ENCODE data around the gene KANSL3. TPM values are rescaled to one million over a fixed set of nuclear protein-coding genes. Genes with fewer than 3 reads are reported as not detected.
A peak's percentile ranks its signal among the peaks of the same experiment; 100 is the strongest.
"Not testable (repeated sequence)": the region's sequence is repeated elsewhere in the genome, so short reads cannot be mapped to it uniquely, and the experiment has no call there.

Gene KANSL3
- total and polyA plus RNA-seq, 2 donors = 34.7 to 44.4 TPM

GRCh38 chr2:96665083-96665569, 27.0 kb upstream of the KANSL3 start:
- Histone ChIP-seq H3K36me3 (ENCODE audit: insufficient read depth) (no peaks in the 10 kb centered on the region), H3K4me1 (ENCODE audit: insufficient read depth) (no peaks in the 10 kb centered on the region), H3K4me3 (ENCODE audit: low read depth, low read length) (no peak overlapping the region), H3K27ac (ENCODE audit: low read depth) (no peak overlapping the region)
- no peak for DNase-seq (ENCODE audit: extremely low spot score)
- 48% methylated on average over 3 of the region's 3 CpGs for WGBS

- 96% methylated on average over 3 of the region's 3 CpGs for WGBS
- no peak overlapping the region for H3K4me3 ChIP-seq (ENCODE audit: low read depth, low read length)
- H3K27ac ChIP-seq (ENCODE audit: low read depth) = no peak overlapping the region
- no peaks in the 10 kb centered on the region for H3K4me1 ChIP-seq (ENCODE audit: insufficient read depth)
- H3K36me3 ChIP-seq (ENCODE audit: insufficient read depth) = no peaks in the 10 kb centered on the region
- no peak for DNase-seq (ENCODE audit: extremely low spot score)
These were observed 26.3 kb upstream of the KANSL3 start for GRCh38 chr2:96664366-96664925.

GRCh38 chr2:96663829-96664228, 25.7 kb upstream of the KANSL3 start:
- no peaks in the 10 kb centered on the region for H3K4me1 ChIP-seq (ENCODE audit: insufficient read depth)
- no peak overlapping the region for H3K4me3 ChIP-seq (ENCODE audit: low read depth, low read length)
- H3K27ac ChIP-seq (ENCODE audit: low read depth) = no peak overlapping the region
- no peak for DNase-seq (ENCODE audit: extremely low spot score)
- 94% methylated on average over 7 of the region's 7 CpGs for WGBS
- no peaks in the 10 kb centered on the region for H3K36me3 ChIP-seq (ENCODE audit: insufficient read depth)

- Histone ChIP-seq H3K27ac (ENCODE audit: low read depth) (no peak overlapping the region), H3K36me3 (ENCODE audit: insufficient read depth) (no peaks in the 10 kb centered on the region), H3K4me1 (ENCODE audit: insufficient read depth) (no peaks in the 10 kb centered on the region), H3K4me3 (ENCODE audit: low read depth, low read length) (no peak overlapping the region)
- no peak for DNase-seq (ENCODE audit: extremely low spot score)
- 91% methylated on average over 5 of the region's 5 CpGs for WGBS
These were observed 25.1 kb upstream of the KANSL3 start for GRCh38 chr2:96663177-96663576.

- Histone ChIP-seq H3K27ac (ENCODE audit: low read depth) (no peak overlapping the region), H3K4me1 (ENCODE audit: insufficient read depth) (no peaks in the 10 kb centered on the region), H3K36me3 (ENCODE audit: insufficient read depth) (no peaks in the 10 kb centered on the region), H3K4me3 (ENCODE audit: low read depth, low read length) (no peak overlapping the region)
- no peak for DNase-seq (ENCODE audit: extremely low spot score)
- 91% methylated on average over 9 of the region's 9 CpGs for WGBS
These were observed 24.2 kb upstream of the KANSL3 start for GRCh38 chr2:96662360-96662759.

GRCh38 chr2:96661324-96661723, 23.2 kb upstream of the KANSL3 start:
- no peak for DNase-seq (ENCODE audit: extremely low spot score)
- WGBS = 94% methylated on average over 6 of the region's 6 CpGs
- no peak overlapping the region for H3K27ac ChIP-seq (ENCODE audit: low read depth)
- H3K36me3 ChIP-seq (ENCODE audit: insufficient read depth) = no peaks in the 10 kb centered on the region
- no peaks in the 10 kb centered on the region for H3K4me1 ChIP-seq (ENCODE audit: insufficient read depth)
- no peak overlapping the region for H3K4me3 ChIP-seq (ENCODE audit: low read depth, low read length)

GRCh38 chr2:96656540-96656939, 18.4 kb upstream of the KANSL3 start:
- no peak for DNase-seq (ENCODE audit: extremely low spot score)
- Histone ChIP-seq H3K36me3 (ENCODE audit: insufficient read depth) (no peaks in the 10 kb centered on the region), H3K4me1 (ENCODE audit: insufficient read depth) (no peaks in the 10 kb centered on the region), H3K4me3 (ENCODE audit: low read depth, low read length) (no peak overlapping the region), H3K27ac (ENCODE audit: low read depth) (no peak overlapping the region)

GRCh38 chr2:96655526-96655925, 17.4 kb upstream of the KANSL3 start:
- no peak overlapping the region for H3K4me3 ChIP-seq (ENCODE audit: low read depth, low read length)
- no peak for DNase-seq (ENCODE audit: extremely low spot score)
- no peak overlapping the region for H3K27ac ChIP-seq (ENCODE audit: low read depth)
- 85% methylated on average over 6 of the region's 6 CpGs for WGBS
- no peaks in the 10 kb centered on the region for H3K4me1 ChIP-seq (ENCODE audit: insufficient read depth)
- H3K36me3 ChIP-seq (ENCODE audit: insufficient read depth) = no peaks in the 10 kb centered on the region

- DNase-seq (ENCODE audit: extremely low spot score); H3K27ac ChIP-seq (ENCODE audit: low read depth); H3K4me3 ChIP-seq (ENCODE audit: low read depth, low read length); H3K4me1 ChIP-seq (ENCODE audit: insufficient read depth); H3K36me3 ChIP-seq (ENCODE audit: insufficient read depth): not testable (repeated sequence)
- 84% methylated on average over 7 of the region's 7 CpGs for WGBS
These were observed 16.7 kb upstream of the KANSL3 start for GRCh38 chr2:96654791-96655190.

GRCh38 chr2:96651793-96652192, 13.7 kb upstream of the KANSL3 start:
- Histone ChIP-seq H3K4me1 (ENCODE audit: insufficient read depth) (no peaks in the 10 kb centered on the region), H3K36me3 (ENCODE audit: insufficient read depth) (no peaks in the 10 kb centered on the region), H3K4me3 (ENCODE audit: low read depth, low read length) (no peak overlapping the region), H3K27ac (ENCODE audit: low read depth) (no peak overlapping the region)
- DNase-seq (ENCODE audit: extremely low spot score) = no peak
- WGBS = 93% methylated on average over 8 of the region's 8 CpGs

- no peaks in the 10 kb centered on the region for H3K36me3 ChIP-seq (ENCODE audit: insufficient read depth)
- H3K4me1 ChIP-seq (ENCODE audit: insufficient read depth) = no peaks in the 10 kb centered on the region
- H3K27ac ChIP-seq (ENCODE audit: low read depth) = no peak overlapping the region
- 97% methylated on average over 1 of the region's 1 CpG for WGBS
- H3K4me3 ChIP-seq (ENCODE audit: low read depth, low read length) = no peak overlapping the region
- DNase-seq (ENCODE audit: extremely low spot score) = no peak
These were observed 11.2 kb upstream of the KANSL3 start for GRCh38 chr2:96649342-96649741.

- Histone ChIP-seq H3K36me3 (ENCODE audit: insufficient read depth) (no peaks in the 10 kb centered on the region), H3K4me3 (ENCODE audit: low read depth, low read length) (no peak overlapping the region), H3K4me1 (ENCODE audit: insufficient read depth) (no peaks in the 10 kb centered on the region), H3K27ac (ENCODE audit: low read depth) (no peak overlapping the region)
- WGBS = 96% methylated on average over 7 of the region's 7 CpGs
- DNase-seq (ENCODE audit: extremely low spot score) = no peak
These were observed 10.3 kb upstream of the KANSL3 start for GRCh38 chr2:96648306-96648930.

- Histone ChIP-seq H3K36me3 (ENCODE audit: insufficient read depth) (no peaks in the 10 kb centered on the region), H3K27ac (ENCODE audit: low read depth) (no peak overlapping the region), H3K4me1 (ENCODE audit: insufficient read depth) (no peaks in the 10 kb centered on the region), H3K4me3 (ENCODE audit: low read depth, low read length) (no peak overlapping the region)
- DNase-seq (ENCODE audit: extremely low spot score) = no peak
- WGBS = 91% methylated on average over 6 of the region's 6 CpGs
These were observed 9.6 kb upstream of the KANSL3 start for GRCh38 chr2:96647681-96648080.

GRCh38 chr2:96642564-96643360, 4.7 kb upstream of the KANSL3 start, which contains the start of gene FER1L5:
Gene FER1L5 (plus strand): TSS chr2:96642764. CDS start chr2:96642837, 73 bp downstream.
- Histone ChIP-seq H3K4me3 (ENCODE audit: low read depth, low read length) (no peak within 1 kb of the TSS), H3K4me1 (ENCODE audit: insufficient read depth) (no peaks in the 10 kb centered on the region), H3K27ac (ENCODE audit: low read depth) (peak within 1 kb of the TSS; percentile 19), H3K36me3 (ENCODE audit: insufficient read depth) (no peaks in the 10 kb centered on the region)
- WGBS = 32% methylated on average over 10 of the region's 10 CpGs
- DNase-seq (ENCODE audit: extremely low spot score) = peak; percentile 48
